SK-N-SH (cell line): ENCODE results near the gene MAPK14. TPM values are rescaled to one million over a fixed set of nuclear protein-coding genes. Genes with fewer than 3 reads are reported as not detected.

Source experiments
- CTCF ChIA-PET: fragments of 300-600, 350-600 bp; formaldehyde crosslinking; extraction: SDS; loops from one replicate; lab custom pipeline; 2021; lab: Yijun Ruan, JAX
- POLR2A ChIA-PET: fragments of 350-600 bp; sonication (Branson Sonifier 250); formaldehyde crosslinking; extraction: SDS; loops from one replicate; lab custom pipeline; 2020; ENCODE audit warnings: antibody characterized with exemption, inconsistent platforms; lab: Yijun Ruan, JAX
- DNase-seq: peaks from one replicate; pipeline ENCODE4 v3.0.0; 2012
- H2AFZ ChIP-seq: fragments of 200-600 bp; sonication (generic); 2 replicates; pipeline ENCODE4 v1.8.1; 2016; ENCODE audit warnings: antibody characterized with exemption, mild to moderate bottlenecking, low read depth
- H3F3A ChIP-seq: fragments of 200-600 bp; sonication (generic); replicated peaks from 2 replicates; pipeline ENCODE3; 2016; ENCODE audit warnings: antibody characterized with exemption, mild to moderate bottlenecking; ENCODE audit not compliant: insufficient read depth
- H3K27ac ChIP-seq, 2 experiments: fragments of 200-500 bp in 1 of 2; fragments of 200-600 bp in 1 of 2; sonication (Bioruptor generic) in 1 of 2; sonication (generic), shearing (Covaris generic) in 1 of 2; 2 replicates each; pipeline versions ENCODE4 v1.5.1 to v1.6.1; 2014 to 2016; ENCODE audit warnings: low read depth in 2 of 2, inconsistent platforms in 1 of 2, low read length in 1 of 2, mild to moderate bottlenecking in 1 of 2, mixed read lengths in 1 of 2
- H3K27me3 ChIP-seq: fragments of 200-600 bp; sonication (generic), shearing (Covaris generic); 2 replicates; pipeline ENCODE4 v1.6.1; 2016; ENCODE audit warnings: mixed run types; ENCODE audit not compliant: insufficient read depth
- H3K36me3 ChIP-seq, 2 experiments: fragments of 200-500 bp in 1 of 2; fragments of 200-600 bp in 1 of 2; sonication (Bioruptor generic) in 1 of 2; sonication (generic) in 1 of 2; replicated peaks in 1 of 2; 2 replicates each; pipeline versions ENCODE3 to v1.5.1; 2014 to 2016; ENCODE audit warnings: low read length in 1 of 2, mild to moderate bottlenecking in 1 of 2; ENCODE audit not compliant: insufficient read depth in 2 of 2, control insufficient read depth in 1 of 2
- H3K4me1 ChIP-seq, 2 experiments: fragments of 200-500 bp in 1 of 2; fragments of 200-600 bp in 1 of 2; sonication (Bioruptor generic) in 1 of 2; sonication (generic), shearing (Covaris generic) in 1 of 2; 2 replicates each; pipeline versions ENCODE4 v1.5.1 to v1.6.1; 2014 to 2016; ENCODE audit warnings: low read depth in 1 of 2, low read length in 1 of 2, mixed run types in 1 of 2; ENCODE audit not compliant: insufficient read depth in 2 of 2, control insufficient read depth in 1 of 2
- H3K4me2 ChIP-seq: fragments of 200-600 bp; sonication (generic), shearing (Covaris generic); 2 replicates; pipeline ENCODE4 v1.6.1; 2017; ENCODE audit warnings: mixed run types
- H3K4me3 ChIP-seq, 2 experiments: fragments of 200-500 bp in 1 of 2; fragments of 200-600 bp in 1 of 2; sonication (Bioruptor generic) in 1 of 2; sonication (generic), shearing (Covaris generic) in 1 of 2; 2 replicates each; pipeline versions ENCODE4 v1.5.1 to v1.8.1; 2014 to 2016; ENCODE audit warnings: low read depth in 2 of 2, inconsistent platforms in 1 of 2, low read length in 1 of 2, mild to moderate bottlenecking in 1 of 2, mixed read lengths in 1 of 2, moderate library complexity in 1 of 2
- H3K79me2 ChIP-seq: fragments of 200-600 bp; sonication (generic); 2 replicates; pipeline ENCODE4 v1.8.1; 2017; ENCODE audit warnings: mild to moderate bottlenecking; ENCODE audit not compliant: insufficient read depth
- H3K9ac ChIP-seq: fragments of 200-600 bp; sonication (generic); 2 replicates; pipeline ENCODE4 v1.6.1; 2017; ENCODE audit warnings: mixed run types
- H3K9me2 ChIP-seq: fragments of 200-600 bp; sonication (generic); 2 replicates; pipeline ENCODE4 v1.6.1; 2017; ENCODE audit warnings: mixed run types
- H3K9me3 ChIP-seq: fragments of 200-600 bp; sonication (generic); 2 replicates; pipeline ENCODE4 v1.6.1; 2017; ENCODE audit warnings: mixed run types, mild to moderate bottlenecking, moderate library complexity
- H4K20me1 ChIP-seq: fragments of 200-600 bp; sonication (generic); 2 replicates; pipeline ENCODE4 v1.6.1; 2017; ENCODE audit warnings: mild to moderate bottlenecking, mixed run types; ENCODE audit not compliant: insufficient read depth
- CHD2 ChIP-seq: fragments of 150-350 bp; IDR thresholded peaks from 2 replicates; pipeline ENCODE4 v1.6.1; 2018; ENCODE audit warnings: low read length; ENCODE audit not compliant: partially characterized antibody
- EP300 ChIP-seq, 2 experiments: IDR thresholded peaks; 2 replicates each; pipeline versions ENCODE4 v1.4.0 to v1.6.1; 2012; ENCODE audit warnings: borderline replicate concordance in 1 of 2, low read depth in 1 of 2, low read length in 1 of 2
- EZH2phosphoT487 ChIP-seq: fragments of 200-600 bp; sonication (generic); IDR thresholded peaks from 2 replicates; pipeline ENCODE4 v1.6.1; 2017; ENCODE audit warnings: low read depth, mixed run types, mild to moderate bottlenecking, antibody characterized with exemption, moderate library complexity, borderline replicate concordance
- FOSL2 ChIP-seq: IDR thresholded peaks from 2 replicates; pipeline ENCODE4 v1.4.0; 2012; ENCODE audit warnings: low read depth, mild to moderate bottlenecking, moderate library complexity, borderline replicate concordance
- FOXM1 ChIP-seq: IDR thresholded peaks from 2 replicates; pipeline ENCODE4 v1.4.0; 2012; ENCODE audit warnings: low read depth, mild to moderate bottlenecking
- GATA2 ChIP-seq: sonication (generic); formaldehyde crosslinking; IDR thresholded peaks from 2 replicates; pipeline ENCODE4 v1.5.0; 2020; ENCODE audit warnings: mild to moderate bottlenecking, missing genetic modification reagents
- IRF3 ChIP-seq: fragments of 150-350 bp; IDR thresholded peaks from 2 replicates; pipeline ENCODE4 v1.6.1; 2016; ENCODE audit warnings: mild to moderate bottlenecking, low read depth, low read length
- JUND ChIP-seq: IDR thresholded peaks from 2 replicates; pipeline ENCODE4 v1.4.0; 2012
- MAX ChIP-seq: IDR thresholded peaks from 2 replicates; pipeline ENCODE4 v1.4.0; 2012; ENCODE audit warnings: low read depth
- MEF2A ChIP-seq: IDR thresholded peaks from 2 replicates; pipeline ENCODE4 v1.4.0; 2012; ENCODE audit warnings: low read depth, borderline replicate concordance
- MXI1 ChIP-seq: IDR thresholded peaks from 2 replicates; pipeline ENCODE4 v1.6.1; 2012; ENCODE audit warnings: mild to moderate bottlenecking, low read depth, low read length, improper control_type of control experiment
- NRF1 ChIP-seq: IDR thresholded peaks from 2 replicates; pipeline ENCODE4 v1.6.1; 2012; ENCODE audit warnings: low read depth, mild to moderate bottlenecking, low read length
- RAD21 ChIP-seq: IDR thresholded peaks from 2 replicates; pipeline ENCODE4 v1.6.1; 2012; ENCODE audit warnings: mild to moderate bottlenecking, low read length
- RCOR1 ChIP-seq: fragments of 150-350 bp; IDR thresholded peaks from 2 replicates; pipeline ENCODE4 v1.6.1; 2017; ENCODE audit warnings: antibody characterized with exemption, low read length
- RXRA ChIP-seq: IDR thresholded peaks from 2 replicates; pipeline ENCODE4 v1.4.0; 2012; ENCODE audit warnings: low read depth, mild to moderate bottlenecking, borderline replicate concordance
- SMC3 ChIP-seq: IDR thresholded peaks from 2 replicates; pipeline ENCODE4 v1.6.1; 2012; ENCODE audit warnings: low read depth, low read length, improper control_type of control experiment
- TCF12 ChIP-seq: IDR thresholded peaks from 2 replicates; pipeline ENCODE4 v1.4.0; 2012
- TEAD4 ChIP-seq: IDR thresholded peaks from 2 replicates; pipeline ENCODE4 v1.4.0; 2012; ENCODE audit warnings: mild to moderate bottlenecking, borderline replicate concordance; ENCODE audit not compliant: insufficient read depth
- USF2 ChIP-seq: fragments of 150-350 bp; IDR thresholded peaks from 2 replicates; pipeline ENCODE4 v1.6.1; 2017; ENCODE audit warnings: antibody characterized with exemption, low read length, low read depth, borderline replicate concordance
- YY1 ChIP-seq: IDR thresholded peaks from 2 replicates; pipeline ENCODE4 v1.4.0; 2012; ENCODE audit warnings: low read depth, mild to moderate bottlenecking
- WGBS: methylation state at CpG from one replicate; pipeline ENCODE4 v1.1.6; 2017; ENCODE audit warnings: low lambda C conversion rate; 5-methylcytosine and 5-hydroxymethylcytosine counted together
- polyA plus RNA-seq, 3 experiments: library from polyadenylated mRNA; depleted of rRNA; stranded (reverse); fragments of >200 nt; gene quantifications; 2 replicates each; pipeline ENCODE4 v1.2.3, GENCODE V29; 2012
- TF ChIP-seq, protein P1 (sequence below): IDR thresholded peaks from 2 replicates; pipeline ENCODE4; 2012
- TF ChIP-seq, protein P2 (sequence below): fragments of 200-600 bp; sonication (generic); IDR thresholded peaks from 2 replicates; pipeline ENCODE4 v1.6.1; 2017; ENCODE audit warnings: antibody characterized with exemption, mild to moderate bottlenecking, moderate library complexity

Gene MAPK14
- polyA plus RNA-seq, 1 of the 3 experiments (the other 2 are of a cell fraction), result 19.8 TPM

DNA sequence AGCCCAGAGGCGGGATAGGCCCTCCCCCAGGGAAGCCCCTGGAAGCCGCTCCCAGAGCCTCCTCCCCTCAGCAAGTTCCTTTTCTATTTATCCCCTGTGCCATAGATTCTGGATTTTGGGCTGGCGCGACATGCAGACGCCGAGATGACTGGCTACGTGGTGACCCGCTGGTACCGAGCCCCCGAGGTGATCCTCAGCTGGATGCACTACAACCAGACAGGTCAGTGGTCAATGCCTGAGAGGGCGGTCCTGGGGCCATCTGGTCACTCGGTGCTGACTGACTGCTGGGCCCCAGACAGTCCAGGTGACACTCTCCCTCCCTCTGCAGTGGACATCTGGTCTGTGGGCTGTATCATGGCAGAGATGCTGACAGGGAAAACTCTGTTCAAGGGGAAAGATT lies 108.9 kb downstream of the MAPK14 start:
- Histone ChIP-seq H4K20me1 (no peaks in the 10 kb centered on the region), H3K4me2 (no peak overlapping the region), H3K36me3 (no peaks in the 10 kb centered on the region), H3F3A (no peaks in the 10 kb centered on the region), H3K27me3 (no peaks in the 10 kb centered on the region), H3K9me3 (no peaks in the 10 kb centered on the region), H3K27ac (peak overlapping the region in 1 of 2 experiments; percentile 17; a peak in 2 of 4 replicates), H3K9ac (no peak overlapping the region), H3K79me2 (no peaks in the 10 kb centered on the region), H3K4me1 (peaks cover 12 to 56% of the 10 kb centered on the region in 2 experiments), H3K9me2 (no peaks in the 10 kb centered on the region), H3K4me3 (no peak overlapping the region), H2AFZ (no peak overlapping the region)
- peak; percentile 68 for DNase-seq
- no CpG with 5 or more reads among the region's 12 CpGs for WGBS
- ChIA-PET CTCF (interaction anchor here (0.8 to 1.0 kb wide), 2 partner anchors 109 to 166 kb away, joined by 3 read pairs; partner anchors contain the start of gene MAPK14), POLR2A (no interaction called here)
- no peak for TF ChIP-seq MEF2A
- 0 out of 4 replicates have a peak, but pooled peaks of 1 of the 2 experiments have one; percentile 25 for TF ChIP-seq EP300 (IDR thresholded peaks at IDR 0.05; ENCODE audit: borderline replicate concordance in 1 of 2, low read depth in 1 of 2, low read length in 1 of 2)

GRCh38 chr6:36138667-36139066 lies 111.1 kb downstream of the MAPK14 start:
- no peak overlapping the region for H3K4me2 ChIP-seq
- no peak overlapping the region for H3K27ac ChIP-seq
- no peaks in the 10 kb centered on the region for H3K79me2 ChIP-seq
- 88% methylated on average over 15 of the region's 15 CpGs for WGBS
- H3K9me3 ChIP-seq, result no peaks in the 10 kb centered on the region
- DNase-seq, result no peak
- H2AFZ ChIP-seq, result no peak overlapping the region
- no peak overlapping the region for H3K4me3 ChIP-seq
- no peaks in the 10 kb centered on the region for H3K27me3 ChIP-seq
- ChIA-PET POLR2A (no interaction called here), CTCF (interaction anchor here (0.9 to 2.5 kb wide), 17 partner anchors 7 to 222 kb away, joined by 3 to 10 read pairs (median 4); no protein-coding TSS in a partner anchor)
- H3K4me1 ChIP-seq, result peaks cover 0 to 37% of the 10 kb centered on the region in 2 experiments; a peak in 1 of 4 replicates
- TF ChIP-seq MAX (no peak), TEAD4 (no peak), GATA2 (no peak), MXI1 (no peak), IRF3 (no peak), FOXM1 (no peak), EZH2phosphoT487 (no peak), SMC3 (no peak), RXRA (no peak), YY1 (no peak), CHD2 (no peak), JUND (no peak), TCF12 (no peak), FOSL2 (no peak), USF2 (no peak), RAD21 (no peak), NRF1 (no peak), RCOR1 (no peak)
- TF ChIP-seq, protein P1, sequence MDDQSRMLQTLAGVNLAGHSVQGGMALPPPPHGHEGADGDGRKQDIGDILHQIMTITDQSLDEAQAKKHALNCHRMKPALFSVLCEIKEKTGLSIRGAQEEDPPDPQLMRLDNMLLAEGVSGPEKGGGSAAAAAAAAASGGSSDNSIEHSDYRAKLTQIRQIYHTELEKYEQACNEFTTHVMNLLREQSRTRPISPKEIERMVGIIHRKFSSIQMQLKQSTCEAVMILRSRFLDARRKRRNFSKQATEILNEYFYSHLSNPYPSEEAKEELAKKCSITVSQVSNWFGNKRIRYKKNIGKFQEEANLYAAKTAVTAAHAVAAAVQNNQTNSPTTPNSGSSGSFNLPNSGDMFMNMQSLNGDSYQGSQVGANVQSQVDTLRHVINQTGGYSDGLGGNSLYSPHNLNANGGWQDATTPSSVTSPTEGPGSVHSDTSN, result no peak
- TF ChIP-seq, protein P2, sequence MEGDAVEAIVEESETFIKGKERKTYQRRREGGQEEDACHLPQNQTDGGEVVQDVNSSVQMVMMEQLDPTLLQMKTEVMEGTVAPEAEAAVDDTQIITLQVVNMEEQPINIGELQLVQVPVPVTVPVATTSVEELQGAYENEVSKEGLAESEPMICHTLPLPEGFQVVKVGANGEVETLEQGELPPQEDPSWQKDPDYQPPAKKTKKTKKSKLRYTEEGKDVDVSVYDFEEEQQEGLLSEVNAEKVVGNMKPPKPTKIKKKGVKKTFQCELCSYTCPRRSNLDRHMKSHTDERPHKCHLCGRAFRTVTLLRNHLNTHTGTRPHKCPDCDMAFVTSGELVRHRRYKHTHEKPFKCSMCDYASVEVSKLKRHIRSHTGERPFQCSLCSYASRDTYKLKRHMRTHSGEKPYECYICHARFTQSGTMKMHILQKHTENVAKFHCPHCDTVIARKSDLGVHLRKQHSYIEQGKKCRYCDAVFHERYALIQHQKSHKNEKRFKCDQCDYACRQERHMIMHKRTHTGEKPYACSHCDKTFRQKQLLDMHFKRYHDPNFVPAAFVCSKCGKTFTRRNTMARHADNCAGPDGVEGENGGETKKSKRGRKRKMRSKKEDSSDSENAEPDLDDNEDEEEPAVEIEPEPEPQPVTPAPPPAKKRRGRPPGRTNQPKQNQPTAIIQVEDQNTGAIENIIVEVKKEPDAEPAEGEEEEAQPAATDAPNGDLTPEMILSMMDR, result no peak
- H3K36me3 ChIP-seq, result no peaks in the 10 kb centered on the region
- no peaks in the 10 kb centered on the region for H3F3A ChIP-seq
- no peak overlapping the region for H3K9ac ChIP-seq
- no peaks in the 10 kb centered on the region for H4K20me1 ChIP-seq
- no peaks in the 10 kb centered on the region for H3K9me2 ChIP-seq
